HL-60 (cell line): ENCODE data around the gene BCL2A1.

Experiments
- CTCF ChIP-seq: IDR thresholded peaks from one replicate; pipeline ENCODE4 v1.5.1; 2011; ENCODE audit warnings: low read length, control low read depth, inconsistent platforms; ENCODE audit not compliant: insufficient read depth
- GABPA ChIP-seq: IDR thresholded peaks from 2 replicates; pipeline ENCODE4 v1.6.1; 2012; ENCODE audit warnings: low read depth
- POLR2AphosphoS5 ChIP-seq: IDR thresholded peaks from 2 replicates; pipeline ENCODE4 v1.6.1; 2012; ENCODE audit warnings: low read depth
- REST ChIP-seq: IDR thresholded peaks from 2 replicates; pipeline ENCODE4 v1.6.1; 2012; ENCODE audit warnings: low read depth; ENCODE audit not compliant: insufficient replicate concordance
- SPI1 ChIP-seq: IDR thresholded peaks from 2 replicates; pipeline ENCODE4 v1.6.1; 2012; ENCODE audit warnings: low read depth, mild to moderate bottlenecking, borderline replicate concordance

- TF ChIP-seq POLR2AphosphoS5: no peak
- TF ChIP-seq CTCF: no peak
- TF ChIP-seq REST: no peak
- no peak for TF ChIP-seq GABPA
- TF ChIP-seq SPI1: no peak
Observed at GRCh38 chr15:79987569-79987955, 16.6 kb upstream of the BCL2A1 start.
